AG20443 (cell line): ENCODE measurements around the gene TRMU.

Experiments
- DNase-seq: peaks from one replicate; pipeline ENCODE4 v3.0.0; 2012; ENCODE audit warnings: low spot score, mixed read lengths

TRMU gene

GRCh38 chr22:46369716-46370583 lies 34.4 kb downstream of the TRMU start:
- no peak for DNase-seq

- DNase-seq = no peak
Measured at GRCh38 chr22:46370584-46371291, 35.2 kb downstream of the TRMU start.

- no peak for DNase-seq
Measured at GRCh38 chr22:46371623-46372226, 36.2 kb downstream of the TRMU start.

GRCh38 chr22:46372686-46373085 lies 37.2 kb downstream of the TRMU start:
- DNase-seq = no peak

GRCh38 chr22:46373159-46373558 lies 37.6 kb downstream of the TRMU start:
- DNase-seq = no peak

- no peak for DNase-seq
Measured at GRCh38 chr22:46373921-46374662, 38.6 kb downstream of the TRMU start.

GRCh38 chr22:46374663-46375474 lies 39.4 kb downstream of the TRMU start:
- no peak for DNase-seq

GRCh38 chr22:46376111-46376510 lies 40.6 kb downstream of the TRMU start:
- DNase-seq = no peak

- no peak for DNase-seq
Measured at GRCh38 chr22:46376908-46377524, 41.5 kb downstream of the TRMU start.

GRCh38 chr22:46377525-46378425 lies 42.3 kb downstream of the TRMU start:
- DNase-seq = peak; percentile 65

GRCh38 chr22:46378426-46379065 lies 43.0 kb downstream of the TRMU start:
- no peak for DNase-seq

- DNase-seq = no peak
Measured at GRCh38 chr22:46379066-46379930, 43.8 kb downstream of the TRMU start.

- DNase-seq = no peak
Measured at GRCh38 chr22:46380069-46380468, 44.6 kb downstream of the TRMU start.

GRCh38 chr22:46380581-46380980 lies 45.1 kb downstream of the TRMU start:
- DNase-seq = no peak

- DNase-seq = peak; percentile 50
Measured at GRCh38 chr22:46381142-46381541, 45.6 kb downstream of the TRMU start.

GRCh38 chr22:46381731-46382130 lies 46.2 kb downstream of the TRMU start:
- DNase-seq = no peak

GRCh38 chr22:46382524-46382923 lies 47.0 kb downstream of the TRMU start:
- no peak for DNase-seq

GRCh38 chr22:46386312-46386711 lies 50.8 kb downstream of the TRMU start:
- no peak for DNase-seq
